GM18951 (cell line): ENCODE data around the gene NAALADL1.

Experiments used
- POLR2A ChIP-seq: IDR thresholded peaks from 4 replicates; pipeline ENCODE4 v1.6.1; 2011; ENCODE audit warnings: mild to moderate bottlenecking; ENCODE audit not compliant: insufficient read length, insufficient read depth; ENCODE audit errors: extremely low read depth
- in situ Hi-C: fragments of 300-500 bp; cut with MboI; formaldehyde crosslinking; loops from one replicate; pipeline ENCODE4 v1.12.0; 2022; ENCODE audit warnings: low sequenced_read_pairs, mixed read lengths, inconsistent platforms; ENCODE audit not compliant: unreplicated experiment

Gene NAALADL1

GRCh38 chr11:65058419-65059054, at the start of gene NAALADL1:
NAALADL1 (minus strand) TSS chr11:65058553; CDS start chr11:65058521, 32 bp downstream.
- in situ Hi-C loops: no loop called here
- TF ChIP-seq POLR2A: no peak

- in situ Hi-C loops: no loop called here
Measured at GRCh38 chr11:65107751-65108468, 49.6 kb upstream of the NAALADL1 start.

GRCh38 chr11:65107078-65107477, 48.7 kb upstream of the NAALADL1 start:
- TF ChIP-seq POLR2A: no peak
- in situ Hi-C loops: no loop called here

More at GRCh38 chr11:65107751-65108468, 49.6 kb upstream of the NAALADL1 start:
- TF ChIP-seq POLR2A: no peak

- in situ Hi-C loops: no loop called here
- no peak for TF ChIP-seq POLR2A
Measured at GRCh38 chr11:65104628-65105027, 46.3 kb upstream of the NAALADL1 start.

- TF ChIP-seq POLR2A: no peak
- in situ Hi-C loops: no loop called here
Measured at GRCh38 chr11:65103476-65103875, 45.1 kb upstream of the NAALADL1 start.

DNA sequence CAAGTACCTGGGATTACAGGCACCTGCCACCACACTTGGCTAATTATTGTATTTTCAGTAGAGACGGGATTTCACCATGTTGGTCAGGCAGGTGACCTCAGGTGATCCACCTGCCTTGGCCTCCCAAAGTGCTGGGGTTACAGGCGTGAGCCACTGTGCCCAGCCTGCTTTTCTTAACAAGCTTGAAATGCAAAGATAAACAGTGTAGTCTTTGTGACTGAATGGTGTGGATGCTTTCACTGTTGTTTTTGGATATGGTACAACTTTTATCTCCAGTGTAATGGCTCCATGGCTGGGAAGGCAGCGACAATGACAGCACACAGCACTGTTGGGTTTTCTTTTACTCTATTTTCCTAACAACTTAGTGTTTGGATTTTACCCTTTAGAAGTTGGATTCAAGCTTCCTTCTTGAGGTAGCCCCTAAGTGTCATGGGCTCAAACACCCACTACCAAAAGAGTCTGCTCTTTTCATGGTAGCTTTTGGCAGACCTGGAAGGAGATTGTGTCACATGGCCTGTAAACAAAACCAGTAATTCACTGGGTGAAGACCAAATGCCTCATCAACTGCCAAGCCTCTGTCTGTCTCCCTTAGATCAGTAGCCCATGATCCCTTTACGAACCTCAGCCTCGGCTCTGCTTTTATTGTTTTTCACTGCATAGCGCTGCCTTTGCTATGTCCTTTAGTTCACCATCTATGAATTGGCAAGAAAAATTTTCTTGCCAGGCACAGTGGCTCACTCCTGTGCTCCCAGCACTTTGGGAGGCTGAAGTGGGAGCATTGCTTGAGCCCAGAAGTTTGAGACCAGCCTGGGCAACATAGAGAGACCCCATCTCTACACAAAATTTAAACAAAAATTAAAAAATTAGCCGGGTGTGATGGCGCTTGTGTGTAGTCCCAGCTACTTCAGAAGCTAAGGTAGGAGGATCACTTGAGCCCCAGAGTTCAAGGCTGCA, 44.1 kb upstream of the NAALADL1 start:
- no peak for TF ChIP-seq POLR2A
- in situ Hi-C loops: no loop called here

DNA sequence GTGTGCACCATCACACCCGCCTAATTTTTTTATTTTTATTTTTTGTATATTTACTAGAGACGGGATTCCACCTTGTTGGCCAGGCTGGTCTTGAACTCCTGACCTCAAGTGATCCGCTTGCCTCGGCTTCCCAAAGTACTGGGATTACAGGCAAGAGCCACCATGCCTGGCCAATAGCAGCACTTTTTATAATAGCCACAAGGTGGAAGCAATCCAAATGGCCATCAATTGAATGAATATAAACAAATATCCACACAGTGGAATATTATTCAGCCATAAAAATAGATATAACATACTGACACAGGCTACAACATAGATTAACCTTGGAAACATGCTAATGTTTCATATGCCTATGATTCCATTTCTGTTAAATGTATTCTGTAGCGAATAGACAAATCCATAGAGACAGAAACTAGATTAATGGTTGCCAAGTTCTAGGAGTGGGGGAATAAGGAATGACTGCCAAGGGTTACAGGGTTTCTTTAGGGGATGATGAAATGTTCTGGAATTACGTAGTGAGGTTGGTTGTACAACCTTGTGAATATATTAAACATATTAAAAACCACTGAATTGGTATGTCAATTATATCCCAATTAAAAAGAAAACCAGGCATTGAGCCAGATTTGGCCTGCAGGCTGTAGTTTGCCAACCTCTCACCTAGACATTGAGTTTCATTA, 42.5 kb upstream of the NAALADL1 start:
- TF ChIP-seq POLR2A: no peak
- in situ Hi-C loops: no loop called here

DNA sequence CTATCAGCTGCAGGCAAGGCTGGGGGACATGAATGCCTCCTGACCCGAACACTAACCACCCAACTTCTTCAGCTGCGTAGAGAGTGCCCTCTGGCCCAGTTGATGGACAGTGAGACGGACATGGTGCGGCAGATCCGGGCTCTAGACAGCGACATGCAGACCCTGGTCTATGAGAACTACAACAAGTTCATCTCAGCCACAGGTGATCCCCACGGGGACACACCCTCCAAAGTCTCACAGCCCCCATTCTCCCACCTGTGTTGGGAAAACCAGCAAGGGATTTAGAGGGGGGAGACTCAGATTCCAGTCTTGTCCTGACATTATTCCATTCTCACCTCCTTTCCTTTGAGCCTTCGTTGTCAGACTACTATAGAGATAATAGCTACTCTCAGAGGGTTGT, 38.6 kb upstream of the NAALADL1 start:
- no peak for TF ChIP-seq POLR2A
- in situ Hi-C loops: no loop called here

- in situ Hi-C loops: no loop called here
- peak; percentile 81 for TF ChIP-seq POLR2A
Measured at GRCh38 chr11:65095974-65096806, 37.8 kb upstream of the NAALADL1 start, which contains the start of gene VPS51. VPS51 (plus strand) TSS chr11:65096214; CDS start chr11:65096251, 37 bp downstream.

DNA sequence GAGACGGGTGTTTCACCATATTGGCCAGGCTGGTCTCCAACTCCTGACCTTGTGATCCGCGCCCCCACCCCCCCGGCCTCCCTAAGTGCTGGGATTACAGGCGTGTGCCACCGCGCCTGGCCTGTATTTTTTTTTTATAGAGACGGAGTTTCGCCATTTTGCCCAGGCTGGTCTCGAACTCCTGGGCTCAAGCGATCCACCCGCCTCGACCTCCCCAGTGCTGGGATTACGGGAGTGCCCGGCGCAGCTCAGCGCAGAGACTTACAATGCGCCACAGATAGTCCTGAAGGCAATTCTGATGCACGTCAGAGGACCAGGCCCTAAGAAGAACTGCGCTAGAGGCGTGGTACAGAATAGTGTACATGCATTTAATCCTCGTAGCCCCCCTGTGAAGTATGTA, 37.1 kb upstream of the NAALADL1 start:
- TF ChIP-seq POLR2A: no peak
- in situ Hi-C loops: no loop called here

- in situ Hi-C loops: no loop called here
- no peak for TF ChIP-seq POLR2A
Measured at GRCh38 chr11:65090628-65091027, 32.3 kb upstream of the NAALADL1 start.

- in situ Hi-C loops: no loop called here
- TF ChIP-seq POLR2A: no peak
Measured at GRCh38 chr11:65089621-65090020, 31.3 kb upstream of the NAALADL1 start.
